Measurements from ENCODE around the gene NET1.

The NET1 gene

DNA sequence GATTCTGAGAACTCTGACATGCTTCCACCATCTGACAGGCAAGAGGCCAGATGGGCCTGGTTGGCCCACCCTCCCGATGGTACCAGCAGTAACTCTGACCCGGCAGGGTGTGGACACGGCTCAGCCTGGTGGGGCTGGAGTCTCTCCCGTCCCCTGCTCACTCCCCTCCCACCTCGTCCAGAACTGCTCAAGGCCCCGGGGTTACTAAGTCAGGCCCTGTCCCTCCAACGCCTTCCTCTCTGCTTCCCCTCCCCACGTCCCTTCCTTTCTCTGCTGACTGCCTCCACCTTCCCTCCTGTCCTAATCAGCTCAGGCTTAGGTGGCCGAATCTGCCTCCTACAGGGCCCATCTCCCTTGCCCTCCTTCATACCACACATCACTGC lies 74.5 kb downstream of the NET1 start:
- no peak for DNase-seq

DNA sequence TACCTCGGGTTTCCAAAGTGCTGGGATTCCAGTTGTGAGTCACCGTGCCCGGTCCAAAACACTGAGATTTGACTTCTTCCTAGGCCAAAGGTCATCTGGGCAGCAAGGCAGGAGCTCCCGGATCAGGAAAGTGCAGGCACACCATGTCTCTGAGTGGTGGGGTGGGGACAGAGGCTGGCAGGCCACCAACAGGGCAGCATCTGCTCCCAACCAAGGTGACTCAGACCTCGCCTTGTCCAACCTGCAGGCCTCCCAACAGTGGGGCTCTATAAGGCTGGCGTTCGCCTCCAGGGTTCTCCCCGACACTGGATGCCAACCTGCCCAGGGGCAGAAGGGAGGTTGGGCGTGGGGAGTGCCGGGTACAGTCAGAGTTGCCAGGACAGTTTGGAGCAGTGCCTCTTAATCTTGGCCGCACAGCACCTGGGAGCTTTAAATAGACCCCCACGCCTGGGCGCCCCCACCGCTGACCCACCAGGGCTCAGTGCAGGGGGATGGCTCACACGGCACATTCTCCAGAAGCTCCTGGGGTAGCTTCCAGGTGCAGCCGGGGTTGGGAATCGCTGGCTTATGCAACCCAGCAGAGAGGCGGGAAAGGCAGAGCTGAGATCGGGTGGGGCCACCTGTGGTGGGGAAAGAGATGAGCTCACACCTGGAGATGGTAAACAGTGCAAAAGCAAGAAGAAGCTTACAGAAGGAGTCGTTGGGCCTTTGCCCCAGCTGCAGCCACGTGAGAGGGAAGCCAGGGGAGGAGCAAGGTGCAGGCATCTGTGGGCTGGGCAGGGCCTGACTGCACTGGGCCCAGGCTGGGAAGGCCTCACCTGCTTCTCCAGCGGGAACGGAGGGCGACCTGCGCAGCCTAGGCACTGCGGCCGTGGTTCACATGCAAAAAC lies 76.2 kb downstream of the NET1 start:
- peak in 1 of 2 experiments; percentile 38 for DNase-seq

GRCh38 chr10:5490032-5490431 lies 77.7 kb downstream of the NET1 start:
- DNase-seq, result no peak

- no peak for DNase-seq
Measured at GRCh38 chr10:5490698-5491464, 78.5 kb downstream of the NET1 start.

DNA sequence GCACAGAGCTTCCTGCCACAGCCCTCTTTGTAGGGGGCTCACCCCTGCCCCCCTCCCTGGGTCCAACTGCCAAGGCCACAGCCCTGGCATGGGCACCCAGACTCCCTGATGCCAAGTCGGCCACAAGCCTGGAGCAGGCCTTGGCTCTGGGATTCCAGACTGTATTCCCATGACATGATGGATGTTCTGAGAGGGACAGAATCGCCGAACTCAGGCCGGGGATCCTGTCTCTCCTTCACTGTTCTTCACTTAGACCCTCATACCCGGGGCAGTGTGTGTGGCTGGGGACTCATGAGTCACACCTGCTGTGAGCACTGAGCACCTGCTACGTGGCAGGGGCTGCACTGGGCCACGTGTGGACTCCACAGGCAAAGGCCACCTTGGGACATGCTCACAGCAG lies 79.1 kb downstream of the NET1 start:
- DNase-seq, result no peak

- no peak for DNase-seq
Measured at GRCh38 chr10:5492322-5492855, 80.0 kb downstream of the NET1 start.

GRCh38 chr10:5492929-5493576 lies 80.7 kb downstream of the NET1 start:
- no peak for DNase-seq

DNA sequence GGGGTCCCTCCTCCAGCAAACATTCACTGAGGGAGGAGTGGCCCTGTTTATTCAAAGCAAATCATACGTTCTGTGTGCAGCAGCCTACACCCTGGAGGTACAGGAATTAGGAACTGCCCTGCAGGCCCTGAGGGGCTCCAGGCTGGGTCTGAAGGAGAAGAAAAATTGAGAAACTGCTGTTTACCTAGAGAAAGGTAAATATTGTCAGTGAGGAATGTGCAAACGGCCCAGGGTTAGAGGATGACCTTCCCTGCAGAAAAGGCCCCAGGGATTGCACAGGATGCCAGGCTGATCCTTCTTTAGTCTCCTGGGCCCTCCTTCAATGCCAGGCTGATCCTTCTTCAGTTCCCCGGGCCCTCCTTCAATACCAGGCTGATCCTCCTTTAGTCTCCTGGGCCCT lies 81.3 kb downstream of the NET1 start:
- DNase-seq, result no peak

DNA sequence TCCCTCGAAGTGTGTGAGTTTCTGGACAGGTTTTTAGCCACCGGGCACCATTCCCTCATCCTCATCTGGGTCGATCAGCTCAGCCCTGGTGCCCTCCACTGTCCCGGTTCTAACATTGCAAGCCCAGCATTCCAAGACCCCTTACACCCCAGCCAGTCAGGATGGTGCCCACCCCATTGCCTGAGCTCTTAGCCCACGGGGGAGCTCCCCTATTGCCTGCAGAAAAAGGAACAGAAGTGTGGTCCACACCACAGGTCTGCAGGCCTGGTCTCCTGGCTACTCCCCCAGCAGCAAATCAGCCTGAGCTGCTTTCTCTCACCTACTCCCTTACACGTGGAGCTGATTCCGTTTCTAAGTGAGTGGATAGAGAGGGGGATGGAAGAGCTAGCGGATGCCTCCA lies 82.3 kb downstream of the NET1 start:
- no peak for DNase-seq

GRCh38 chr10:5496261-5497250 lies 84.2 kb downstream of the NET1 start:
- DNase-seq, result no peak

DNA sequence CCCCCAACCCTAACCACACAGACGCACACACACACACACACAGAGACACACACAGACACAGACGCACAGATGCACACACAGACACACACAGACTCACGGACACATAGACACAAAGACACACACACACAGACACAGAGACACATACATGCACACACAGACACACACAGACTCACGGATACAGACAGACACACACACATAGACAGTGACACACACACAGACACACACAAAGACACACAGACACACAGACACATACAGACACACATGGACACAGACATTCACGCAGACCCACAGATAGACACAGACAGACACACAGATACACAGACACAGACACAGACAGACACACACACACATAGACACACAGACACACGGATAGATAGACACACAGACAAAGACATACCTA lies 84.9 kb downstream of the NET1 start:
- no peak for DNase-seq

DNA sequence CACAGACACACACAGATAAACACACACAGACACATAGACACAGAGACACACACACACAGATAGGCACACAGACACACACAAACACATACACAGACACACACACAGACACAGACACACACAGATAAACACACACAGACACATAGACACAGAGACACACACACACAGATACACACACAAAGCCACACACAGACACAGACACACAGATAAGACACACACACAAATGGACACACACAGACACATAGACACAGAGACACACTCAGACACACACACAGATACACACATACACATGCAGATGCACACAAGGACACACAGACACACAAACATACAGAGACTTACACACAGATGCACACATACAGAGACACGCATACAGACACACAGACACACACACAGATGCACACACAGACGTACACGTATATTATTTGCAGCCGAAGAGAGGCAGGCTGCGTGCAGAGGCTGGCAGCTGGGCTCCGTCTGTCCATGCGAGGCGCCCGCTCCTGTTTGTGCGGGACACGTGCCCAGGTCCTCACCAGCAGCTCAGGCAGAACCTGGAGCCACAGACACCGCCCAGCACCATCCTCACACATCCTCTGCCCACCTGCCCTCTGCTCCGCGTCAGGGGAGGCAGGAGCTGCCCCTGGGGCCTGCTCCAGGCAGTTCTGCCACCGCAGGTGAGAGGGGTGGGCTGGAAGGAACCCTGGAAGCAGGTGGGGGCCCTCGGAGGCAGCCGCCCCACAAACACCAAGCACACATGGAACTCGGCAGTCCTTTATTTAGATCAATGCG lies 85.8 kb downstream of the NET1 start:
- DNase-seq, result no peak

GRCh38 chr10:5498791-5499492 lies 86.6 kb downstream of the NET1 start:
- no peak for DNase-seq

DNA sequence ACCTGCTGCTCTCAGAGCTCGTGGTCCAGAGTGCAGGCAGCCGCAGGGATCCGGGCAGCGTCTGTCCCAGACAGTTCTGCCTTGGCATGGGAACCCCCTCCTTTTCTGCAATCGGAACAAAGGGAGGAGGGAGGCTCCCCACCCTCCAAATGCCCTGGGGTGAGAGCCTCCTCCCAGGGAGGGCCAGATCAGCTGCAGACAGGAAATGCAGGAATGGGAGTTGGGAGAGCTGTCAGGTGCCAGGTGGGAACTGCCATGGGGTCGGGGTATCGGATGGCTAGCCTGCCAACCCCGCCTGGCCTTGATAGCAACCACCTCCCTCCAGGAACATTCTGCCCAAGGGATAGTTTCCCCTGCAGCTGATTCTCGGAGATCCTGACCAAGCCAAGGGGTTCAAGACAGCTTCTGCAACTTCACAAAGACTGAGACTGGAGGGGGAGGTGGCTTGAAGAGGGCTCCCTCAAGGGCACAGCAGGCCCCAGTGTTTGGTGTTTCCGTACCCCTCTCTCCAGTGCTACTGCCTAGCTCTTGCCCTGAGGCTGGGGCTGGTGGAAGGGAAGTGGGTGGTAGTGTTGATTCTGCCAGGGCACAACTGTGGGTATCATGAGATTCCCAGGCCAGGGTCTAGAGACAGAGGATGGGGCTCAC lies 87.3 kb downstream of the NET1 start, which contains the start of gene CALML5:
Gene CALML5 (minus strand): TSS at position 78 of the 648 bp plus-strand sequence. CDS start 132 bp downstream, outside the sequence.
- no peak for DNase-seq

DNA sequence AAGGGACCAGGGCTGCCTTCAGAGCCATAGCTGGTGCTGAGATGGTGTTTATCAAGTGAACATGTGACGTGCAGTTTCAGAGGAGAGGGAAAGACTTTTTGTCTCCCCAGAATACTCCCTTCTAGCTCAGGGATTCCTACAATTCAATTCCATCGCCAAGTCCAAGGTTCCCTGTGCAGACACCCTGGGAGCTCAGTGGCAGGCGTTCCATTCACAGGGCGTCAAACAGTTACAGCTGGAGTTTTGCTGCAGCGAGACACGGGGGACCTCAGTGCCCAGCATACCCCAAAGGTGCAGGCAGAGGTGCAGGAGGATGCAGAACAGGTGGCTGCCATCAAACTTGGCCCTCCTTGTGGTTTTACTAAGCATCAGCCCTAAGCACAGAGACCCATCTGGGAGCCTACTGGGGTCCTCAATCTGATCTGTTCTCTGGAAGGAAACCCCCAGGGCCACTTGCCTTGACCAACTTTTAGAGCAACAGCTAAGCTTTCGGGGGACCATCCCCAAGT lies 87.9 kb downstream of the NET1 start:
- DNase-seq, result no peak

DNA sequence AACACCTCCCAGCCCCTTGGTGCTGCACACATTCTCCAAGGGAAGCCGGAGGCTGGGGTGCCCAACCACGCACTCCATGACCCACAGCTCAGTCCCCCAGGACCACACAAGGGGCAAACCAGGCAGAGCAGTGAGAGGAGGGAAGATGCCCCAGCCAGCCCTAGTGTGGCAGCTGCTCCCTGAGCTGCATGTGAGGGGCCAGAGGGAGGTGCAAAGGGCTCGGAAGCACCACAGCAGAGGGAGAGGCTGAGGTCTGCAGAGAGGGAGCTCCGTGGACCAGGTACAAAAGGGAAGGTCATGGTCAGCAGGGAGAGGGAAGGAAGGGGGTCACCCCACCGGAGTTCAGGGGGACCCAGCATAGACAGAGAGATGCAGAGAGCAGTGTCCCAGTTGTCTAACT lies 88.6 kb downstream of the NET1 start:
- no peak for DNase-seq

DNA sequence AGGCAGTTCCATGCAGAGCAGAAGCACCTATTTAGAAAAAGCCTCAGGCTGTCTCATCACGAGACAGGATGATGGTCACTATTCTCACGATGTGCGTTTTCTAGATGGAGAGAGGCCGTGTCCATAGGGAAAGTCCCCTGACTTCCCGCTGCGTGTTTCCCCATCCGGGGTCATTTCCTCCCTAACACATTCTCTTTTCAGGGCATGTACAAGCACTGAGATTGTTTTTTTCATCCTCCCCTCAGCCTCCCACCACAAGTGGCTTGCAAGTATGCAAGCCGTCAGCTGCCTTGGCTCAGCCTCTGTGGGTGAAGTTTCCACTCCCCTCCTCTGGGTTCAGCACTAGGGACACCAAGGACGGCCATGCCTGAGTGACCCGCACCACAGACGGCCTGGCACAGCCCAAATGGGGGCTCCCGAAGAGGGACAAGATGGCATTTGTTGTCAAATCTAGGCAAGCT lies 89.7 kb downstream of the NET1 start:
- no peak for DNase-seq

DNA sequence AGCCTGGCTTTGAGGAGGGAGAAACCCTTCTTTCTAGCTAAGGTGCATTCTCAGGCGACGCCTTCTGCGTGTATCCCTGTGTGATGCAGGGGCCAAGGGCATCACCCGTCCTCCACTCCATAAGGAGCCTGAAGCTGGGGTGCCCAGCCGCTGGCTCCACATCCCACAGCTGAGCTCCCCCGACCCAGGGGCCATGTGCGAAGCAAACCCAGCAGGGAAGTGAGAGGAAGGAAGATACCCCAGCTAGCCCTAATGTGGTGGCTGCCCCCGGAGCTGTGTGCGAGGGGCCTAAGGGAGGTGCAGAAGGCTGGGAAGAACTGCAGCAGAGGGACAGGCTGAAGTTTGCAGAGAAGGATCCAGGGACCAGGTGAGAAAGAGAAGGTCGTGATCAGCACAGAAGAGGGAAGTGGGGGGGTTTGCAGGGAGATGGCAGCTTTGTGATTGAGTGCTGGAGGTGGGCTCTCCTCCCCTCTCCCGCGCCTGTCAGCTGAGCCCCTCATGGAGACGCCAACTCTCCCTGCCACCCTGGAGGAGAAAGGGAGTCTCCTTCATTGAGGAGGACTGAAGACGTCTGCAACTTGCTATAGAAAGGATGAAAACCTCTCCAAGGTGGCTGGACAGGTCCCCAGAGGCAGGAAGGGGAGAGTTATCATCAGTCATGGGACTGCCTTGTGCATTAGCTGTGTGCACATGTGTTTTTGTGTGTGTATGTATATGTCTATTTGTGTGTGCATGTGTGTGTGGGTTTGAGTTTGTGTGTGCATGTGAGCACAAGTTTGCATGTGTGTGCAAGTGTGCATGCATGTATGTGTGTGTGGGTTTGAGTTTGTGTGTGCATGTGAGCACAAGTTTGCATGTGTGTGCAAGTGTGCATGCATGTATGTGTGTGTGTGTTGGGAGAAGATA lies 90.5 kb downstream of the NET1 start:
- DNase-seq, result no peak

DNA sequence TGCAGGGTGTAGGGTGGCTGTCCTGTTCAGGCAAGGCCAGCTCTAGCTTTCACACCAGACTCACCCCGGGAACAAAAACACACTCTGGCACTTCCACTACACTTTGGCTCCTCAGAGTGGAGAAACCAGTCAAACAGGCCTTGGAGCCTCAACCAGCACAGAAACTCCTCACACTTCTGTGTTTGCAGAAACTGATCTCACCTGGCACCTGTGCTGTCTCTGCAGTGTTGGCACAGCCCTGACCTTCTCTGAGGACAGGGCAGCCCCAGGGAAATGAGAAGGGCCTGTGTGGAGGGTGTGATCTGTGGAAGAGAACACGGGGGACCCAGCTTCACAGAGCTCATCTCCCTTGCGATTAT lies 91.1 kb downstream of the NET1 start:
- DNase-seq, result peak; percentile 64 to 85
